ENCODE data around the gene BTF3L4. TPM values are rescaled to one million over a fixed set of nuclear protein-coding genes. Genes with fewer than 3 reads are reported as not detected.

The BTF3L4 gene
- total RNA-seq, 1 donor from 2014 or later, result 22.0 TPM

DNA sequence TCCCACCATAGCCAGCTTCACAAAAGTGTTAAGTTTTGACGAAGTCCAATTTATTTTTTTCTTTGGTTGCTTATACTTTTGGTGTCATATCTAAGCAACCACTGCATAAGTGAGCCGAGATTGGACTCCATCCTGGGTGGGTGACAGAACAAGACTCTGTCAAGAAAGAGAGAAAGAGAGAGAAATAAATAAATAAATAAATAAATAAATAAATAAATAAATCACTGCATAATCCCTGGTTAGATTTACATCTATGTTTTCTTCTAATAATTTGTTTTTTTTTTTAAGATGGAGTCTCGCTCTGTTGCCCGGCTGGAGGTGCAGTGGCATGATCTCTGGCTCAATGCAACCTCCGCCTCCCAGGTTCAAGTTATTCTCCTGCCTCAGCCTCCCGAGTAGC is 67.5 kb downstream of the BTF3L4 start:
- no peak for DNase-seq (ENCODE audit: low read depth in 2 of 2)

DNA sequence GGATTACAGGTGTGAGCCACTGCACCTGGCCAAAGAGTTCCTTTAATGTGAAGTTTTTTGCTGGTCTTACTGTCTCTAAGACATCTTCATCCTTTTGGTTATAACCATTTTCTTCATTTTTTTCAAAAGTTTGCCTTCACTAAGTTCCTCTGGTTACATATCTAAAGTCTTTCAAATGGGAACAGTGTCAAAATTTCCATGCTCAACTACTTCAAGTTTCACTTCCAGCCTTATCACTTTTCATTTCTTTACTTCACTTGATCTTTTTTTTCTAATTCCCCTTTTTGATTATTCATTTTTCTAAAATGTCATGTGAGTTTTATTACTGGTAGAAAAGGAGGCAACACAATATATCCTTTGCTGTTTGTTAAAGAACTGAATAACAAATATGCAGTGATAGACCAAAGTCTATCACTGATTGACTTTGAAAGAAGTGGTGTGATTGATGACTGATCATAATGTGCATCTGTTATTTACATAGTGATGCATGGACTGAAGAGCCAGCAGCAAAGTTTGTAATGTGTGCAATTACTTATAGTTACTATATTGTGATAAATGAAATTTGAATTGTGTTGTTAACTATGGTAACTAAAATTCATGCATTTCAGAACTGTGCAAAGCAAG is 69.8 kb downstream of the BTF3L4 start:
- DNase-seq (ENCODE audit: low read depth in 2 of 2), result no peak

DNA sequence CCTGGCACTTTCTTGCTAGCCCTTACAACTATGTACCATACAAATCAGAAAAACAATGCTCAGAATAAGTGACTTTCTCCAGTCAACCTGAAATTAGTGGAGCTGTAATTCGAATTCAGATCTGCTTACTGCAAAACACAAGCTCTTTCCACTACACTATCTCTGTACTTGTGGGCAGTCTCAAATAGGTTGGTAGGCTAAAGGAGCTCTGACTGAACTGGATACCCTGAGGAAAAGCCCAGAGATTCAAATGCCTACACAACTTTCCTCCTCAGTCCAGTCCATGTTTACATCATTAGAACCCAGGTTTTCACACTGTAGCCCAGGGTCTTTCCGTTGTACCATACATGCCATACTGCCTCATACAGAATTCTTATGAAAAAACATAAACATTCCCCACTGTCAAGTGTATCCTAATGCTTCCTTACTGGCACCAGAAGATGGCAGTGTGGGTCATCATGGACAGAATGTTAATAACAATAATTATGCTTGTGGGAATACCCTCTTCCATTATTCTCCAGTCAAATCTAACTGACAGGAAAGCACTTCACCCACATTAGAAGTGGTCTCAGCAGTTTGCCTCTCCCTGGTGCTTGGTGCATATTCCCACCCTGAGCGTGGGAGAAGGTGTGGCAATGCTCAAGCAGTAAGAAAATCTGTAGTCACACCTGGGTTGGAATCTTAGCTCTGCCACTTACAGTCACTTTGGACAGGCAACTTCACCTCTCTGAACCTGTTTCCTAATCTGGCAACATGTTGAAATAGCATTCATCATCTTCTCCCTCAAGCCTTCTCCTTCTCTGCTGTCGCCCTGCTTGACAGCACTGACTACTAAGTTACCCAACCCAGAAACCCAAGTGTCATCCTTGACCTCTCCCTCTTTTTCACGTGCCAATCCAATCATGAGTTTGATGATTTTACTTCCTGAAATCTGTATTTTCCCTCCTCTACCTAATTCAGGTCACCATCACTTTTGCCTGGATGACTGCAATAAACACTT is 71.4 kb downstream of the BTF3L4 start:
- peak; percentile 83 to 90 for DNase-seq (ENCODE audit: low read depth in 2 of 2)

DNA sequence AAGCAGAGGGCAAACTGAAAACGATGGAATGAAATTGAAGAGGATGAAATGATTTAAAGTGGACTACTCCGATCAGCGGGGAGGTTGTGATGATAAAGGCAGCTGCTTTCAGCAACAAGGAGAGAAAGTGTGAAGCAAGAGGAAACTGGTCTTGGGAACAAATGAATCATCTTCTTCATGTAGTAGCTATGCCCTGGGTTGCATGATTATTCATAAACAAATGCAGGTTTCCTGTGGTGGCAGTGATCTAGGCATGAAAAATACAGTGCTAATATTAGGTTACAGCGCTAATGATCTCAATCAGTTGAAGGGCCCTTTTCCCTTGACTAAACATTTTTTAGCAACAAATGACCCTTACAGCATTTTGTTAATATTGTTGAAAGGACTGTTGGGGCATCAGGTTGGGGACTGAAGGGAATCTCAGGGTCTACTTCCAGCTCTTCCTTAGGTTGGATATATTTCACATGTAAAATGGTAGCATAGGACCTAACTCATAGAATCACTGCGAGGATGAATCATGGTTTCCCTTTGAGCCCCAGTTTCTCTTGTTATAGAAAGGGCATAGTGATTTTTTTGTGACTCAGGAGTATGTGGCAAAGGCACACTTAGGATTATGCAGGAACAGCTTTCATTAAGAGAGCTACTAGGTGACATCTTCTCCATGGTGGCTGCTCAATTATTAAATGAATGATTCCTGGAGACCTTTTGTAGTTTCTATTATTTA is 83.9 kb downstream of the BTF3L4 start:
- peak; percentile 86 to 95 for DNase-seq (ENCODE audit: low read depth in 2 of 2)

Other genes starting within 250 kb of the BTF3L4 start
- 37.9 and 39.2 TPM in 2 replicates for gene NRDC, start 177.6 kb upstream of the BTF3L4 start, total RNA-seq
- 1.2 and 6.8 TPM in 2 replicates for gene RAB3B, start 65.6 kb upstream of the BTF3L4 start, total RNA-seq
- 6.3 and 9.7 TPM in 2 replicates for gene KTI12, start 22.5 kb upstream of the BTF3L4 start, total RNA-seq
- gene TXNDC12, start 1.1 kb upstream of the BTF3L4 start, total RNA-seq, result 15.9 and 24.6 TPM in 2 replicates
- gene ZFYVE9, start 85.8 kb downstream of the BTF3L4 start, total RNA-seq, result 23.5 and 36.7 TPM in 2 replicates